NCI-H1105 (cell line): ENCODE data around the gene EPN2.

Experiments
- DNase-seq: peaks from one replicate; lab custom pipeline; 2025; lab: John Stamatoyannopoulos, UW

The EPN2 gene

DNA sequence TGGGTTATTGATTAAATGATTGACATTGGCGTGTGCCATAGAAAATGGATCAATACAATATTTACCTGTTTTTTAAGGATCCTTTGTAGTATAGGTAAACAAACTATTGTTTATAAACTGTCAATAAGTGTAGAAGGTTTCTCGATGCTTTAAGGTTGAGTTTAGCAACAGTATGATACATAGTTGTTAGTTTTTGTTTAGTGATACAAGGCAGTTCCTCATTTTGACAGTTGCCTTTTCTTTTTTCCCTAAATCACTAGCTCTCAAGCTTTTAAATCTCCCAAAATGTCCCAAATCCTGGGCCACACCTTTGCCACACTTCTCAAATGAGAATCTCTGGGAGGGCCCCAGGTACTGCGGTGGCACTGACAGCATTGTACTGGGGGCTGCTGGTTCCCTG, 57.3 kb downstream of the EPN2 start:
- DNase-seq, result no peak

DNA sequence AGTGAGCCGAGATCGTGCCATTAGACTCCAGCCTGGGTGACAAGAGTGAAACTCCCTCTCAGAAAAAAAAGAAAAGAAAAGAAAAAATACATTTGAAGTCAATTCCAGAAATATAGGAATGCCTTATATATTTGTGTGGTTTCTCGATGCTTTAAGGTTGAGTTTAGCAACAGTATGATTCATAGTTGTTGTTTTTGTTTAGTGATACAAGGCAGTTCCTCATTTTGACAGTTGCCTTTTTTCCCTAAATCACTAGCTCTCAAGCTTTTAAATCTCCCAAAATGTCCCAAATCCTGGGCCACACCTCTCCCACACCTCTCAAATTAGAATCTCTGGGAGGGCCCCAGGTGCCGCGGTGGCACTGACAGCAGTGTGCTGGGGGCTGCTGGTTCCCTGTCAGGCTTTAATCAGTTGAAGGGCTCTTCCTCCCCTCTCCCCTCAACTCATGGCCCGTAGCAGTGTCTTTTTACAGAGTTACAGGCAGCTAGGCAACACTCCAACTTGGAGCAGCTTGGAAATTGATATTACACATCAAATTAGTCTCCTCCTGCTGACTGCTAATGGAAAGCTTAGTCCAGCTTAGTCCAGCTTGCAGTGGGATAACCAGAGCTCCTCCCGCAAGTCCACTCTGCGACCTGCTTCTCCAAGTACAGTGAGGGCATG, 58.4 kb downstream of the EPN2 start:
- DNase-seq, result no peak

GRCh38 chr17:19296786-19297778, 59.9 kb downstream of the EPN2 start:
- DNase-seq, result no peak

DNA sequence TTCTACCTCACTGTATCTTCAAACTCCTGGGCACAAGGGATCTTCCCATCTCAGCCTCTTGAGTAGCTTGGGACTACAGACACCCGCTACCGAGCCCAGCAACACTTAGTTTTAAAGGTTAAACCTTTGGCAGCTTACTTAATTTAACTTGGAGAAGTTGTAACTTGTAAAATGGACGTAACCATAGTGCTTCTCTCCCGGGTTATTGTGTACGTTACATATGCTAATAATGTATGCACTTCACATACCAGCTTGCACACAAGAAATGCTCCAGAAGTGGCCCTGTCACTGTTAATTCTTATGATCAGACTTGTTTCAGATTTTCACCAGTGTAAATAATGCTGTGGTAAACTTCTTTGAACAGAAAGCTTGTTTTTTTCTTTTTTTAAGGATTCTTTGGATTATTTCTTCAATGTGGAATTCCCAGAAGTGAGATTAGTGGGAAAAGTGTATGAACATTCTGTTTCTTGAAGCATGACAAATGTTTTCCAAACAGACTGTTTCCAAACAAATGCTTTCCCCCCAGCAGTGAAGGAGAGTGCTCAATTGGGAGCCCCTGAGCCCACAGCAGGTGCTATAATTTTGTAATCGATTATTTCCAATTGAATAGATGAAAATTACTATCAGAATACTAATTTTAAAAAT, 61.5 kb downstream of the EPN2 start:
- DNase-seq, result no peak

GRCh38 chr17:19299214-19299747, 62.1 kb downstream of the EPN2 start:
- no peak for DNase-seq

DNA sequence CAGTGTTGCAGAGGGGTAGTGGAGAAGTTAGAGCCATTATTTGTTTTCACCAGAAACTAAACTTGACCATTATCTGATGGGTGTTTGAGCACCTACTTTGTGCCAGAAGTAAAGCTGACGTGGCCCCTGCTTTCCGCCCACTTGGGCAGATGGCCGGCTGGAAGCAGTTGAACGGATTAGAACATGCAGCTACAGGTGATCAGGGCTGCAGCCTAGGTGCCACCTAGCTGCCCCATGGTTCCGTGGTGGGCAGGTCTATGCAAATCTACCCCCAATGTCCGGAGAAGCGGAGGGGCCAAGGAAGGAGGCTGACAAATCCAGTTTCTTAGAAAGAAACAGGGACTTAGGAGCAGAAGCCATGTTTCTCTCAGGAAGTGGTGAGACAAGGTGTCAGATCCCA, 62.7 kb downstream of the EPN2 start:
- no peak for DNase-seq

- no peak for DNase-seq
These were observed 64.2 kb downstream of the EPN2 start for GRCh38 chr17:19301274-19301951.

DNA sequence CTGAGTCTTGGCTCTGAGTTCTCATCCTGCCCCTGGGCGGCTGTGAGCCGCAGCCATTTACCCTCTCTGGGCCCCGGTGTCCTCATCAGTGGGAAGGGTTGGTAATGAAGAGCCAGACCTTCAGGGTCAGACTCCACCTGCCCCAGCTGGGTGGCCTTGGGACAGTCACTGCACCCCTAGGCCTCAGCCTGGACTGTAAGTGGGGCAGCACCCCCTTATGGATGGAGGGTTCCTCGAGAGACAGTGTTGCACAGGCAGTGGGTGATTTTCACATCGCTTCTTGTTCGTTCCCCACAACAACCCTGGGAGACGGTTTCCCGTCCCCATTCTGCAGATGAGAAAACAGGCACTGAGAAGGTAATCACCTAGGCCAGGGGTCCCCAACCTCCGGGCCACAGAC, 64.8 kb downstream of the EPN2 start:
- DNase-seq, result no peak

DNA sequence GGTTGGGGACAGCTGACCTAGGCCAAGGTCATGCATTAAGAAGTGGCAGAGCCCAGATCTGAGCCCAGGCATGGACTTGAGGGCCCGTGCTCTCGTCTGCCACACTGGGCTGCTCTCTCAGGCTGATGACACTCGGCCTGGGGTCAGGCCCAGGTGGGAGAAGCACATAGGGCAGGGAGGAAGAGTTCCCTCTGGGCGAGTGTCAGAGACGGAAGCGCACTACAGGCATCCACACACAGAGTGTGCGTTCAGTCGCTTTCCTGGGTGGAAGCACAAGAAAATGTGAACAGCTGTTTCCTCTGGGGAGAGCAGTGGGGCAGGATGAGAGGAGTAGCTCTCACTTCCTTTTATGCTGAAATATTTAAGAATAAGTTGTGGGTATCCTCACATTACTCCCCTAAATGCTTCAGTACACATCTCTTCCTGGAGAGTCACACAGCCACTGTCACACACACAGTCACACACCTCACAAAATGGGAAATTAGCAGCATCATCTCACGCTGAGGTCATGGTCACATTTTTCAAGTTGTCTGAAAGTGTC, 65.7 kb downstream of the EPN2 start:
- DNase-seq, result no peak

- no peak for DNase-seq
These were observed 66.2 kb downstream of the EPN2 start for GRCh38 chr17:19303367-19303776.

GRCh38 chr17:19304209-19304608, 67.0 kb downstream of the EPN2 start:
- DNase-seq, result no peak

- no peak for DNase-seq
These were observed 67.6 kb downstream of the EPN2 start for GRCh38 chr17:19304751-19305150.

DNA sequence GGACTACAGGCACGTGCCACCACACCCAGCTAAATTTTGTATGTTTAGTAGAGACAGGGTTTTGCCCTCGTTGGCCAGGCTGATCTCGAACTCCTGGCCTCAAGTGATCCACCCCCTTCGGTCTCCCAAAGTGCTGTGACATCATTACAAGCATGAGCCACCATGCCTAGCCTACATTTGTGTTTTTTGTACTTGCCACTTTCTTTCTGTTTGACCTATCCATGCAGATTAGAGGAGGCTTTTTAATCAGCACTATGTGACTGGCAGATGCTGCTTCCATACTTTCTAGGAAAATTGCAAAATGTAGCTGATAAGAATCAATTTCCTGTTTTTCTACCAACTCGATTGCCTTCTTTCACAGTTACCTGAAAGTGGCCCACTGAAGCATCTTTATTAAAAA, 68.1 kb downstream of the EPN2 start:
- no peak for DNase-seq

GRCh38 chr17:19305761-19306159, 68.6 kb downstream of the EPN2 start:
- no peak for DNase-seq

- no peak for DNase-seq
These were observed 69.3 kb downstream of the EPN2 start for GRCh38 chr17:19306160-19307111.

DNA sequence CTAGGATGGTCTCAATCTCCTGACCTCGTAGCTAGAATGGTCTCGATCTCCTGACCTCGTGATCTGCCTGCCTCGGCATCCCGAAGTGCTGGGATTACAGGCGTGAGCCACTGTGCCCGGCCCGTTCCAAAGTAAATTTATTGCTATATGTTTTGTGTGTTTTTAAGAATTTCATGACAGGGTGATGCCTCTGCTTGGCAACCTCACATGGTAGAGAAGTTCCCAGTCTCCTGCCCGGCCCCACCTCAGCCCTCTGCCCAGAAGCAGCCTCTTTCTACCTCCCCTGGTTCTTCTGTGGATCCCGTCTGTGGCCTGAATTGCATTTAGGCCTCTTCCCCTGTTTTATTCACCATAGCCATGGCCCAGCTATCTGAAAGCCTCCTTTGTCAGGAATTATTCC, 70.4 kb downstream of the EPN2 start:
- DNase-seq, result no peak

GRCh38 chr17:19308398-19308797, 71.2 kb downstream of the EPN2 start:
- DNase-seq, result no peak

DNA sequence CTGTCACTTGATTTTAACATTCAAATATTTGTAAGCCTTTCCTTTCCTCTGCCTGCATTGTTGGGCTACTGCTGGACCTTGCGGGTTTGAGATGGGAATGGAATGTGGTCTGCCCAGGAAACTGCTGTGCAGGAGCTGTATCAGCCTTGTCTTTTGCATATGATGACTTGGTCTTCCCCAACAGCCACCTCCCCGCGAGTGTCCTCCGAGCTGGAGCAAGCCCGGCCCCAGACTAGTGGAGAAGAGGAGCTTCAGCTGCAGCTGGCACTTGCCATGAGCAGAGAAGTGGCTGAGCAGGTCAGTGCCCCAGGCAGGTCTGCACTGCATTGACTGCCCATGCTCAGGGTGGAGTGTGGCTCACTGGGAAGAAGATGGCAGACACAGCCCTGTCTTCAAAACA, 72.5 kb downstream of the EPN2 start:
- no peak for DNase-seq

DNA sequence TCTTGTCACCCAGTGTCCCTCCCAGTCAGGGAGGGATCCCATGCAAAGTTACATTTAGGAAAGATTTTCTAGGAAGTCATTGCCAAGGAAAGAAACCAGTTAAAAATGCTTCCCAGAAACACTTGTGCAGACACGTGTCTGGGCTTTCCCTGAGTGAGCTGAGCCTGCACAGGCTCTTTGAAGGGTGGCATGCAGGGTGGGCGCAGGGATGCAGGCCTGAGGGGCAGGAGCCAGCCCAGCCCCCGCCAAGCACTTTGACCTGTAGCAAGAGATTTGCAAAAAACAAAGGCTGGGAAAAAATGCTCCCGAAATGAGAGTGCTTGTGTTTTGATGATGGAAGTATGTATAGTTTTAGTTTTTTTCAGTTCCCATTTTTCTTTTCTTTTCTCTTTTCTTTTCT, 73.0 kb downstream of the EPN2 start:
- DNase-seq, result no peak

DNA sequence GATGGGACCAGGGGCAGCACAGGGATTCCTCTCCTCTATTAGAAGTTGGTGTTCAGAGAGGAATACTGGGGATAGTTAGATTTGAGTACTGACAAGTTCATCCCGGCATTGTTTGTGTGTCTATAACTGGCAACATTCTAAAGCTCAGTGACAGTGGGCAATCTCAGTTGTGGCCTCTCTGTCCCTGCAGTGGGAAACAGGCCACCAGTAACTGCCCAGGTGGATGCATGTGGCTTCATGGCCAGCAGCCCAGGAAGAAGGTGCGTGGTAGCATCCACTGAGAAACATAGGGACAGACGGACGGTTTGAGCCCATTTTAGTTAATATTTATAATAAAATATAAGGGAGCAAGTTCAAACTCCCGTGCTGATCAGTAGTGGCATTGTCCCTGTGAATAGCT, 73.8 kb downstream of the EPN2 start:
- DNase-seq, result no peak
